ENCODE results near the gene CINP.

DNA sequence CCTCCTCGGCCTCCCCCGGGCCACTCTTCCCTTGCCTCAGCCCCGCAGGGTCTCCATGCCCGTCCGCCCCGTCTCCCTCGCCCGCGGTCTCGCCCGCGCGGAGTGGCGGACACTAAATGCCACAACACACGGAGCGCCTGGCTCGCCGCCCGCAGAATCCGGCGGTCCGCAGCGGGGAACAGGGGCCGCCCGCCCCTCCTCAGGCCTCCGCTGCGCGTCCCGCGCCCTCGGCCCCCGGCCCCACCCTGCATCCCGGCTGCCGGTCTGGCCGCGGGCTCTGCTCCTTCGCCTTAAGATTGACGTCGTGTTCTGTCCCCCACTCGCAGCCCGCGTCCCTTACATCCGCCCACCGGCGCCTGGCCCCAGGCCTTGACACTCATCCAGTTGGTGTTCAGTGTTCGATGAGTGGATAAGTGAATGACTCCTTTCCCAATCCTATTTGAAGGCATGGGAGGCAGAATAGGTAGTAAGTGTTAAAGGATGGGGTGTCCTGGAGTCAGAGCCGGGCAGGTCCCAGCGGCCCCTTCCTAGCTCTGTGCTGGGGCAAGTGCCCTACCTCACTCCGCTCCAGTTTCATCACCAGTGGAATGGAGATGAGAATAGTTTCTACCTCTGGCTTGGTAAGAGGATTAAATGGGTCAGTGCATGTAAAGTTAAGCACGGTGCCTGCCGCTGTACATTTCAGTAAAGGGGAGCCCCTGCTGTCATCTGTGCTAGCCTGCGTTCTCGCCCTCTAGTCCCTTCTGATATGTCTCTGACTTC, 673 bp upstream of the CINP start:
- no peak for TF ChIP-seq EZH2 (IDR thresholded peaks at IDR 0.05; ENCODE audit: low read depth)
- TF ChIP-seq, protein P1, sequence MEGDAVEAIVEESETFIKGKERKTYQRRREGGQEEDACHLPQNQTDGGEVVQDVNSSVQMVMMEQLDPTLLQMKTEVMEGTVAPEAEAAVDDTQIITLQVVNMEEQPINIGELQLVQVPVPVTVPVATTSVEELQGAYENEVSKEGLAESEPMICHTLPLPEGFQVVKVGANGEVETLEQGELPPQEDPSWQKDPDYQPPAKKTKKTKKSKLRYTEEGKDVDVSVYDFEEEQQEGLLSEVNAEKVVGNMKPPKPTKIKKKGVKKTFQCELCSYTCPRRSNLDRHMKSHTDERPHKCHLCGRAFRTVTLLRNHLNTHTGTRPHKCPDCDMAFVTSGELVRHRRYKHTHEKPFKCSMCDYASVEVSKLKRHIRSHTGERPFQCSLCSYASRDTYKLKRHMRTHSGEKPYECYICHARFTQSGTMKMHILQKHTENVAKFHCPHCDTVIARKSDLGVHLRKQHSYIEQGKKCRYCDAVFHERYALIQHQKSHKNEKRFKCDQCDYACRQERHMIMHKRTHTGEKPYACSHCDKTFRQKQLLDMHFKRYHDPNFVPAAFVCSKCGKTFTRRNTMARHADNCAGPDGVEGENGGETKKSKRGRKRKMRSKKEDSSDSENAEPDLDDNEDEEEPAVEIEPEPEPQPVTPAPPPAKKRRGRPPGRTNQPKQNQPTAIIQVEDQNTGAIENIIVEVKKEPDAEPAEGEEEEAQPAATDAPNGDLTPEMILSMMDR (conservative IDR thresholded peaks at IDR 0.05), result no peak

Data from PC-9 (cell line).